CD1c-positive myeloid dendritic cell (primary cell): Measurements from ENCODE around the gene DENND6A.
"Not testable (repeated sequence)": the region's sequence is repeated elsewhere in the genome, so short reads cannot be mapped to it uniquely, and the experiment has no call there.

Experiments used
- DNase-seq: peaks from one replicate; pipeline ENCODE4 v3.0.0-alpha.2; 2016; ENCODE audit errors: extremely low spot score

DENND6A gene

GRCh38 chr3:57637391-57637790 lies 55.5 kb downstream of the DENND6A start:
- no peak for DNase-seq

GRCh38 chr3:57634259-57634658 lies 58.6 kb downstream of the DENND6A start:
- DNase-seq, result not testable (repeated sequence)

- no peak for DNase-seq
Measured at GRCh38 chr3:57627976-57628375, 64.9 kb downstream of the DENND6A start.

GRCh38 chr3:57624801-57625200 lies 68.1 kb downstream of the DENND6A start:
- no peak for DNase-seq

- no peak for DNase-seq
Measured at GRCh38 chr3:57622362-57622761, 70.5 kb downstream of the DENND6A start.

- DNase-seq, result no peak
Measured at GRCh38 chr3:57617739-57618138, 75.1 kb downstream of the DENND6A start.

- no peak for DNase-seq
Measured at GRCh38 chr3:57616233-57616632, 76.6 kb downstream of the DENND6A start.

- not testable (repeated sequence) for DNase-seq
Measured at GRCh38 chr3:57611870-57612269, 81.0 kb downstream of the DENND6A start.

GRCh38 chr3:57605683-57606082 lies 87.2 kb downstream of the DENND6A start:
- no peak for DNase-seq

- no peak for DNase-seq
Measured at GRCh38 chr3:57604971-57605370, 87.9 kb downstream of the DENND6A start.

- DNase-seq, result no peak
Measured at GRCh38 chr3:57600195-57600594, 92.7 kb downstream of the DENND6A start.

GRCh38 chr3:57598765-57599360 lies 94.0 kb downstream of the DENND6A start:
- no peak for DNase-seq

GRCh38 chr3:57597127-57597923 lies 95.6 kb downstream of the DENND6A start, which contains the start of gene ARF4:
Gene ARF4, minus strand, starts transcription at chr3:57597344. Its CDS starts 204 bp downstream, at chr3:57597140.
- peak; percentile 99 for DNase-seq

- peak; percentile 83 for DNase-seq
Measured at GRCh38 chr3:57596495-57597126, 96.3 kb downstream of the DENND6A start.

- no peak for DNase-seq
Measured at GRCh38 chr3:57594576-57594975, 98.3 kb downstream of the DENND6A start.

- no peak for DNase-seq
Measured at GRCh38 chr3:57594144-57594543, 98.7 kb downstream of the DENND6A start.

GRCh38 chr3:57592306-57592705 lies 100.6 kb downstream of the DENND6A start:
- no peak for DNase-seq

GRCh38 chr3:57587905-57588304 lies 105.0 kb downstream of the DENND6A start:
- DNase-seq, result no peak

- no peak for DNase-seq
Measured at GRCh38 chr3:57586778-57587177, 106.1 kb downstream of the DENND6A start.

- DNase-seq, result no peak
Measured at GRCh38 chr3:57583544-57583943, 109.3 kb downstream of the DENND6A start.

GRCh38 chr3:57582474-57583168 lies 110.3 kb downstream of the DENND6A start:
- no peak for DNase-seq

- DNase-seq, result no peak
Measured at GRCh38 chr3:57577801-57578200, 115.1 kb downstream of the DENND6A start.
